Sigmoid colon (tissue), 4 donors: Measurements from ENCODE around the gene CLCN1.

Source experiments
- EP300 ChIP-seq, 4 donors: sonication (generic); formaldehyde crosslinking; IDR thresholded peaks; one replicate each; pipeline ENCODE4 v1.6.1; 2017; ENCODE audit warnings: antibody characterized with exemption in 4 of 4
- POLR2A ChIP-seq, 2 donors: fragments of 450-650 bp; IDR thresholded peaks; one replicate each; pipeline ENCODE4 v1.6.1; 2016; ENCODE audit warnings: antibody characterized with exemption in 2 of 2, mild to moderate bottlenecking in 2 of 2, moderate library complexity in 2 of 2
- POLR2AphosphoS5 ChIP-seq, 4 donors: sonication (generic); formaldehyde crosslinking; IDR thresholded peaks; one replicate each; pipeline ENCODE4 v1.6.1; 2017; ENCODE audit warnings: antibody characterized with exemption in 4 of 4
- TF ChIP-seq, protein P1 (sequence below), 4 experiments: fragments of 450-650 bp in 3 of 4; fragments of 200-600 bp in 1 of 4; IDR thresholded peaks; one replicate each; pipeline ENCODE4 v1.5.1; 2016 to 2019; ENCODE audit warnings: antibody characterized with exemption in 4 of 4, mild to moderate bottlenecking in 3 of 4, moderate library complexity in 2 of 4

GRCh38 chr7:143384148-143384547 lies 68.2 kb downstream of the CLCN1 start:
- TF ChIP-seq, protein P1, sequence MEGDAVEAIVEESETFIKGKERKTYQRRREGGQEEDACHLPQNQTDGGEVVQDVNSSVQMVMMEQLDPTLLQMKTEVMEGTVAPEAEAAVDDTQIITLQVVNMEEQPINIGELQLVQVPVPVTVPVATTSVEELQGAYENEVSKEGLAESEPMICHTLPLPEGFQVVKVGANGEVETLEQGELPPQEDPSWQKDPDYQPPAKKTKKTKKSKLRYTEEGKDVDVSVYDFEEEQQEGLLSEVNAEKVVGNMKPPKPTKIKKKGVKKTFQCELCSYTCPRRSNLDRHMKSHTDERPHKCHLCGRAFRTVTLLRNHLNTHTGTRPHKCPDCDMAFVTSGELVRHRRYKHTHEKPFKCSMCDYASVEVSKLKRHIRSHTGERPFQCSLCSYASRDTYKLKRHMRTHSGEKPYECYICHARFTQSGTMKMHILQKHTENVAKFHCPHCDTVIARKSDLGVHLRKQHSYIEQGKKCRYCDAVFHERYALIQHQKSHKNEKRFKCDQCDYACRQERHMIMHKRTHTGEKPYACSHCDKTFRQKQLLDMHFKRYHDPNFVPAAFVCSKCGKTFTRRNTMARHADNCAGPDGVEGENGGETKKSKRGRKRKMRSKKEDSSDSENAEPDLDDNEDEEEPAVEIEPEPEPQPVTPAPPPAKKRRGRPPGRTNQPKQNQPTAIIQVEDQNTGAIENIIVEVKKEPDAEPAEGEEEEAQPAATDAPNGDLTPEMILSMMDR (IDR thresholded peaks at IDR 0.05): no peak
- no peak for TF ChIP-seq POLR2AphosphoS5 (IDR thresholded peaks at IDR 0.05)
- no peak for TF ChIP-seq POLR2A (IDR thresholded peaks at IDR 0.05)
- no peak for TF ChIP-seq EP300 (IDR thresholded peaks at IDR 0.05)
